GM12801 (cell line): ENCODE data around the gene FMN2.

Experiments
- TF ChIP-seq, protein P1 (sequence below): IDR thresholded peaks from one replicate; pipeline ENCODE4 v1.5.1; 2011; ENCODE audit warnings: control low read depth; ENCODE audit not compliant: insufficient read length; ENCODE audit errors: extremely low read depth

Gene FMN2

GRCh38 chr1:240366636-240367035, 275.0 kb downstream of the FMN2 start:
- TF ChIP-seq, protein P1, sequence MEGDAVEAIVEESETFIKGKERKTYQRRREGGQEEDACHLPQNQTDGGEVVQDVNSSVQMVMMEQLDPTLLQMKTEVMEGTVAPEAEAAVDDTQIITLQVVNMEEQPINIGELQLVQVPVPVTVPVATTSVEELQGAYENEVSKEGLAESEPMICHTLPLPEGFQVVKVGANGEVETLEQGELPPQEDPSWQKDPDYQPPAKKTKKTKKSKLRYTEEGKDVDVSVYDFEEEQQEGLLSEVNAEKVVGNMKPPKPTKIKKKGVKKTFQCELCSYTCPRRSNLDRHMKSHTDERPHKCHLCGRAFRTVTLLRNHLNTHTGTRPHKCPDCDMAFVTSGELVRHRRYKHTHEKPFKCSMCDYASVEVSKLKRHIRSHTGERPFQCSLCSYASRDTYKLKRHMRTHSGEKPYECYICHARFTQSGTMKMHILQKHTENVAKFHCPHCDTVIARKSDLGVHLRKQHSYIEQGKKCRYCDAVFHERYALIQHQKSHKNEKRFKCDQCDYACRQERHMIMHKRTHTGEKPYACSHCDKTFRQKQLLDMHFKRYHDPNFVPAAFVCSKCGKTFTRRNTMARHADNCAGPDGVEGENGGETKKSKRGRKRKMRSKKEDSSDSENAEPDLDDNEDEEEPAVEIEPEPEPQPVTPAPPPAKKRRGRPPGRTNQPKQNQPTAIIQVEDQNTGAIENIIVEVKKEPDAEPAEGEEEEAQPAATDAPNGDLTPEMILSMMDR: no peak

GRCh38 chr1:240385551-240385950, 293.9 kb downstream of the FMN2 start:
- TF ChIP-seq, protein P1: no peak

DNA sequence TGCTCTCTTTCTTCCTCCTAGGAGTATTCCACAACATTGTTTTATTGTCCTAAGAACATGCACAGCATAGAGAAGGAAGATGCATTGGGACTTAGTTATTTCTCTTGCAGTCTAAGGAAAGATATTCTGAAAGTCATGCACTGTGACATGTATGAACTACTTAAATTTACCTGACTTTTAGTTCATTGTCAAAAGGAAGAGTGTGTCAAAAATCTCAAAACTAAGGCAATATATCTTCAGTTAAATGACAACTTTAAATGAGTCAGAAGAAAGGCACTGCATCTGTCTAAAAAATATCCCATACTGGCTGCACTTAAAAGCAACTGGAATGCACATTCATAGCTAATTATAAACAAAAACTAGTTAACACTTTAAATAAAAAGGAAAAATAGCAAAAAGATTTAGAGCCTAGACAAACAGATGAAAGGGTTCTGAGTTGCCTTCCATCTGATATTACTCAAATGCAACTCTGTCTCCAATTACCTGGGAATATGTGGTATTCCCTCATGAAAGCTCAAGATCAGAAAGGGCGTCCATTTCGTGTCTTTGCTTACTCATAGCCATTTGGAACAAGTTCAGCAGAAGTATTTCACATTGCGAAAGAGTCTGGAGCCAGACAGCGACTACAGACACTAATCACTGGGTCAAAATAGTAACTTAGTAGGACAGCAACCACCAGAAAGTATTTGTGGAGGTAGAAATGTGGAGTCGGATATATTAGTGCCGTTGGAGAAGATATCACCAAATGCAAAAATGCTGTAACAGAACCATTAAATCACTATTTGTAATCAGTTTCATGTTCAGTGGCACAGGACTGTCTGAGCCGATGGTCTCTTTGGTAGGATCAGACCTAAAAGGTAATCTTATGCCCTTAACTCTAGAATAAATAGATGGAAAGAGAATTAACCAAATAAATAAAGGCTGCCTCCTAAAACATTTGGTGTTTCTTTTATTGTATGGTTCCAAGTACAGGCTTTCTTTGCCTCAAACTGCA, 294.6 kb downstream of the FMN2 start:
- TF ChIP-seq, protein P1: no peak

DNA sequence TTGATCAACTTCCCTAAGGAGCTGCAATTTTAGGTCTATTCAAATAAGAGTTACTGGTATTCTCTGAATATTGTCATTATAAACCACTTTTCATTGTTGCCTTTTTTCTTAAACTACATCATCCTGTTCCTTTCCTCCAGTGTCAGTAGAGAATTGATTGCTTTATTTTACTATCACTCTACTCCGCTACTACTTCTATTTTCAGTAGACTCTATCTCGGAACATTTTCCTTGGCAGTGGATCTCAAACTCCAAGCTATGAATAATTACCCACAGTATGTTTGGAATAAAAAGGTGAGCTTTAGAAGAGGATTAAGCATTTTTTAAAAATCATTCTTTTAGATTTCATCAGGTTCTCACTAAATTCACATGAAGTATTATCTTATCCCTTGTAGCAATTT, 295.4 kb downstream of the FMN2 start:
- TF ChIP-seq, protein P1: no peak

DNA sequence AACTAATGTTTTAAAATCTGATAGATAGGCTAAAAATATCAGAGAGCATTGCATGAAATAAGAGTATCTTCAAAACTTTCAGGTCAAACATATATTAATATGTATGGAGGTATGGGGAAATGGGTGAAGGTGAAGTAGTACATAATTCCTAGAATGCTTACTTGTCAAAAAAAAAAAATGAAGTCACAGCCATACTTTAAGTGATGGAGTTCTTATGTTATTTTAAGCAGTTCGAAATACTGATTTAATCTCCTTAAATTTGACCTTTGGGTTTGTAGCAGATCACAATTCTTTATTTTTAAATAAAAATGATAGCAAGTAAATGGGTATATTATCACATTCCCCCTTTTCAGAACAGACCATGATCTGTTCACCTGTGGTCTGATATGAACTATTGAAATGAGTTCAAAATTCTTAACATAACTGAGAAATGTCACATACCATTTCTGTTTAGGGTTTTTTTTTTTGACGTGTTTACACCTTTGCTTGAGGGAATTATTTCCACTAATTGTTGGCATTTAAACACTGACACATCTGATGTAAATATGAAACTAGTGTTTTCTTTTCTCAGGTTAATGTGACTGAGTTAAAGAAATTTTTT, 300.1 kb downstream of the FMN2 start:
- TF ChIP-seq, protein P1: no peak

DNA sequence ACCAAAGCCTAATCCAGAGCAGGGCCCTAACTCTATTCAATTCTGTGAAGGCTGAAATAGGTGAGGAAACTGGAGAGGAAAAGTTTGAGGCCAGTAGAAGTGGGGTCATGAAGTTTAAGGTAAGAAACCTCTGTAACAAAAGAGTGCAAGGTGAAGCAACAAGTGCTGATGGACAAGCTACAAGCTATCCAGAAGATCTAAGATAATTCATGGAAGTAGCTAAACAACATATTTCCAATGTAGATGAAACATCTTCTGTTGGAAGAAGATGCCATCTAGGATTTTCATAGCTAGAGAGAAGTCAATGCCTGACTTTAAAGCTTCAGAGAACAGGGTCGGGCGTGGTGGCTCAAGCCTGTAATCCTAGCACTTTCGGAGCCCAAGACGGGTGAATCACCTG, 302.7 kb downstream of the FMN2 start:
- TF ChIP-seq, protein P1: no peak

- TF ChIP-seq, protein P1: no peak
These were observed 303.7 kb downstream of the FMN2 start for GRCh38 chr1:240395336-240395735.
